Activated naive CD4-positive, alpha-beta T cell treated with Interleukin-2 at 50 U/mL for 16 hours (primary cell): ENCODE measurements around the gene ASB4.
"Not testable (repeated sequence)": the region's sequence is repeated elsewhere in the genome, so short reads cannot be mapped to it uniquely, and the experiment has no call there.

Source experiments
- DNase-seq: peaks from one replicate; pipeline ENCODE4 v3.0.0-alpha.2; 2020

The ASB4 gene

DNA sequence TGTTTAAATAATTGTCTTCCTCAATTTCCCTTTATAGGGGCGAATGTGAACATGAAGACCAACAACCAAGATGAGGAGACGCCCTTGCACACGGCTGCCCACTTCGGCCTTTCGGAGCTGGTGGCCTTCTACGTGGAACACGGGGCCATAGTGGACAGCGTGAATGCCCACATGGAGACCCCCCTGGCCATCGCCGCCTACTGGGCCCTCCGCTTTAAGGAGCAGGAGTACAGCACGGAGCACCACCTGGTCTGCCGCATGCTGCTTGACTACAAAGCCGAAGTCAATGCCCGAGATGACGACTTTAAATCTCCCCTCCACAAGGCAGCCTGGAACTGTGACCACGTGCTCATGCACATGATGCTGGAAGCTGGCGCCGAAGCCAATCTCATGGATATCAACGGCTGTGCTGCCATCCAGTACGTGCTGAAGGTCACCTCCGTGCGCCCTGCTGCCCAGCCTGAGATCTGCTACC, 42.1 kb downstream of the ASB4 start:
- no peak for DNase-seq

DNA sequence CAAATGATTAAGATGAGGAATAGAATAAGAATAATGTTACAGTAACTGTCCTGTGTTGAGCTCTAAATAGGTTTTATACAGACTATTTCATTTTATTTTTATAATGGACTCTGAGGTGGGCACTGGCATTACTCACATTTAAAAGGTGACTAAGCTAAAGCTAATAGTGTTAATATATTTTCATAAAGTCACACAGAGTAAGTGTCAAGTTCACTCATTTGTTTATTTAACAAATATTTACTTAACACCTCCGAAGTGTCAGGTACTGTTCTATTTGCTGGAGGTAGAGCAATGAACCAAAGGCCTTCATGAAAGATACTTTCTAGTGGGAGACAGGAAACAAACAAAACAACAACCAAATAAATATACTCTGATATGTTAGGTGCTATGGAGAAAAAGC, 44.0 kb downstream of the ASB4 start:
- no peak for DNase-seq

DNA sequence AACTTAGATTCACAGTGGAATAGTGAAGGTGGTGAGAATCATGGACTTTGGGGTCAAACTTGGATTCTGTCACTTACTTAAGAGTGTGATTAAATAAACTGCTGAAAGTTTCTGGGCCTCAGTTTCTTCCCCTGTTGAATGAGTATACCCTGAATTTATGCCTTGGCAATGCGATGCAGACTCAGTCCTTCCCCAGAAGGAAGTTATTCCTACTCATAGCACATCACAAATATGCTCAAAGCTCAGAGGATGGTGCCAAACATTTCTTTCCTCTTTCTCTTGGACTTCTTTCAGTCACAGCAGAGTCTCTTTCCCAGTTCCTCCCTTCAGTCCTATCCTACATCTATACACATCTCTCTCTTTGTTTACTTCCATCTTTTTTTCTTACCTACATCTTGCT, 45.1 kb downstream of the ASB4 start:
- DNase-seq = no peak

DNA sequence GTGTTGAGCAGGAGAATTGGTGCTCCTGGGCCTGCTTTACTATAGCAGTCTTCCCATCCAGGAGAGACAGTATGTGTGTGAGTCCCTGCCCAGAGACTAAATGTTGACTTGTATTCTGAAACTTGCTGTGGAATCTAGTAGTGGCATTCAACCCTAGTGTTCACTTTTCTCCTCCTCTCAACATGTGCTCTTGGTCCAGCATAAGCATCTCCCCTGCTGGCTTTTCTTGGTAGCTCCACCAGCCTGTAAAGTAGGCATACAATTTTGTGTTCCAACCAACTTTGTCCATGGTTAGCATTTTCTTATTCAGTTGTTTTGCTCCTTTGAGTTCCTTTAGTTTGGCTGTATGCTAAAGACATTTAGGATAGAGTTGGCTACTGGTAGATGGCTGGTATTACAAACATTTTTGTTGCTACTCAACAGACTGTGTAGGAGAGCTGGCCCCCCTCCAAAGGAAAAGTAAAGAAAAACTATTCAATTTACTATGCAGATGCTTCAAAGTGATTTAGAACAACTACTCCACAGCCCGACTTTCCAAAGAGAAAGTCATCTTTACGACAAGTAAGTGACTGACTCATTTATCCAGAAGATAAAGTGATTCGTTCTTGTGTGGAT, 46.0 kb downstream of the ASB4 start:
- no peak for DNase-seq

DNA sequence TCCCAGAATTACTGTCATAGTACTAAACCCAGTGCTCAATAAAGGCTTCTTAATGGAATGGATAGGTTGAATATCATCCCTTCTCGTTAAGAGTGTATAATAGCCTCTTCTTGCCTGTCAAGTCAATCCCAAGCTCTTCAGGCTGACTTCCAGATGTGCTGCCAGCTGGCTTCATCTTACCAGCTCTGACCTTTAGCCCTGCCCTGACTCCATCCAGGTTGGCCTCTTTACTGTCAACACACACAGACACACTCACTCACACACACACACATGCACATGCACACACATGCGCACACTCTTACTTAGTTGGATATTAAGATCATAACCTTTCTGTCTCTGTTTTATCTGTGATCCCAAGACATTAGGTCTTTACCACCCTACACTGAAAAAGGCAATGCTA, 49.1 kb downstream of the ASB4 start:
- no peak for DNase-seq

DNA sequence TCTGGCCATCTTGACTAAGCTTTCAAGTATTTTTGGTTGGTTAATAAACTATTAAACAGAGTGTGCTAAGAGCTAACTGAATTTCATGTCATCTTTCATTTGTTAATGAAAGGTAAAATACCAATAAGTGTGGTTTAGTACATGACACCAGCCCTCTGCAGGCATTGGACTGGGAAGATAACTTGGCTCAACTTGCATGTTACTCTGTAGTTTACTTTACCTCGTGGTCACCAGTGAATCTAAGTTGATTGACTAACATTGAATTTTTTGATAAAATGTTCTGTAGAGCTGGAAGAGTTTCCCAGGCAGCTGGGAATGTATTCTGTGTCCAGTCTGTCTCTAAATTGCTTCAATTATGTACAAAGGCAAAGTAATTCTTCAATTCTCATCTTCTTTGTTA, 49.9 kb downstream of the ASB4 start:
- DNase-seq = no peak

DNA sequence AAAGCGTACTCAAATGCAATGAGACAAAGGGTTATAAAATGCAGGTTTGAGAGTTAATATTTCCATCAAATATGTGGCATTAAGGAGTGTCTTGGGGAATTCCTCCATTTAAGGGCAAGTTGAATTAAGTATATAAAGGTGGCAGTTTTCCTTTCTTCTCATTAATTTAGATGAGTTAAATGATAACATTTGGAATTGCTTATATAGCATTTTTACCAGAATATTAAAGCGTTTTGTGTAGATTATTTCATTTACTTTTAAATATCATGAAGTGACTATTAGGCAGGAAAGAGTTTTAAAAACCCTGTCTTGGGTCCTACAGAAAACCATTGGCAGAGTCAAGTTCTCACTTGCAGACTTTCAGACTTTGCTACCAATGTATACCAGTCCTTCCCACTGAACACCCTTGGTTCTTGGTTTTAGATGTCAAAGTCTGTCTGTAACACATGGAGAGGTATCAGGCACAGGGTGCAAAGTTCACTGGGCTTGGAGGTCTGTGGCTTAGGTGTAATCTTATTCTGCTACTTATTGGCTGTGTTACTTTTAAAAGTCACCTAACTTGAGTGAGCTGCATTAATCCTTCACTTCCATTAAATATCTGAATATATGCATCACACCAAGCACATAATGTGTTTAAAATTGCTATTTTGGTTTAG, 51.0 kb downstream of the ASB4 start:
- DNase-seq = no peak

DNA sequence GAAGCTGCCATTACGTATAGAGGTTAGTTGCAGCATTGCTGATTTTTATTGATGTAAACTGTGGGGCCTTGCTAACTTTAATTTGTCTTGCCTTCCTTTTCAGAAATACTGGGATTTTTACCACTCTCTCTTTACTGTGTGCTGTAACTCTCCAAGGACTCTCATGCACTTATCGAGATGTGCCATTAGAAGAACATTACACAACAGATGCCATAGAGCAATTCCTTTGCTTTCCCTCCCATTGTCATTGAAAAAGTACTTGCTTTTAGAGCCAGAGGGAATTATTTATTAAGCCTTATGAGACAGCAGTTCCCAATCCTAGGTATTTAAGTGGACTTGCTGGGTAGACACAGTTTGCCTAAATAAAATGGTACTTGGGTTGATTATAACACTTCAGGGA, 51.7 kb downstream of the ASB4 start:
- DNase-seq = no peak

DNA sequence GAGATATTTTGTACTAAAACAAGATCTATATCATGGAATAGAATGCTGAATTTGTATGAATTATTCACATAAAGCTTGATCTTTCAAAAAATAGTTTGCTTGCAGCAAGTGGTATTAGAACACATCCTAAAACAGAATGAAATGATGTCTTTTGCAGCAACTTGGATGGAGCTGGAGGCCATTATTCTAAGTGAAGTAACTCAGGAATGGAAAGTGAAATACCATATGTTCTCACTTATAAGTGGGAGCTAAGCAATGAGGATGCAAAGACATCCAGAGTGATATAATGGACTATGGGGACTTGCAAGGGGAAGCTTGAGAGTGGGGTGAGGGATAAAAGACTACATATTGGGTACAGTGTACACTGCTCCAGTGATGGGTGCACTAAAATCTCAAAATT, 53.7 kb downstream of the ASB4 start:
- no peak for DNase-seq

DNA sequence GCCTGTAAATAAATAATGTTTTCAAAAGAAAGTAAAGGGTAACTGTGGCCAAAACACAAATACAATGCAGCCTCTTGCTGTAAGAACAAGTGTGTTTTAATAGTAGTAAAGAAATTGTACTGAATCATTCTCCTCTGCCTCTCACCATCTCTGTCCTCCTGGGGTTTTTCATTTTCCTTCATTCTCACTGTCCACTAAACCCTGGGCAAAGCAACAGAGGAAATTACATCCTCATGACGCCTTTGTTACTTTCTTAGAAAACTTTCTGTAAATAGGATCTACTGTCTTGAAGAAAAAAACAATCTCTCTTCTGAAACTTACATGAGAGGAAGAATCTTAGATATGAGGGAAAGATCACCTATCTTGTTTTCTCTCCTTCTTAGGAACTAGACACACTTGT, 54.6 kb downstream of the ASB4 start:
- no peak for DNase-seq

DNA sequence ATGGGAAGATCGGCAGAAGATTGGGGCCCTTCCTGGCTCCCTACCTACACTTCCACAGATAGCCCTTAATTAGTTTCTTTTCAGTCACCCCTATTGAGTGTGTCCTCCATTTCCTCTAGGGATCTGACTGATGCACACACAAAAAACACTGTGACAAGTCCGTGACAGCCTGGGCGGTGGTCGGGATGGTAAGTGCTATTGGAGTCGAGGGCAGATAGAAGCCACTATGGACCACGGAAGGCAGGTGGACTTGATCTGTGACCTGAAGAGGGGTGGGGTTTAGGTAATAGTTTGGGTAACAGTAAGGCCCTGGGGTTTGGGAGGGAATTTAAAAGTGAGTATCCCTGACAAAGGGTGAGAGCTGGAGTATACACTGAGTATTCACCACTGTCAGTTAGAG, 57.6 kb downstream of the ASB4 start:
- no peak for DNase-seq

DNA sequence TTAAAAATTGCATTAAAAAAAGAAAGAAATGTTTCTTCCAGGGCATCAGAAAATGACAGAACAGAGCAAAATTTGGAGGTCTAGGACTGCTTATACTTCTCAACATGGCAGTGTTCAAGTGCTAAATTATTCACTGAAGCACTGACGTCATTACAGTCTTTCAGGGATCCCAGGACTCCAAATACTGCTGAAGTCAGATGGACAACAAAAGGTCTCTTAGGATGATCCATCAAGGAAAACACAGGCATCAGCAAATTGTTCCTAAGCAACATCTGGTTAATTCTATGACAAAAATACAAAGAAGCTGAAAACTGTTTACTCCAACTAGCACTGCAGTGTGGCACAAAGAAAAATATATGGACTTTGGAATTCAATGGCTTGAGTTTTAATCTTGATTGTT, 58.4 kb downstream of the ASB4 start:
- no peak for DNase-seq

DNA sequence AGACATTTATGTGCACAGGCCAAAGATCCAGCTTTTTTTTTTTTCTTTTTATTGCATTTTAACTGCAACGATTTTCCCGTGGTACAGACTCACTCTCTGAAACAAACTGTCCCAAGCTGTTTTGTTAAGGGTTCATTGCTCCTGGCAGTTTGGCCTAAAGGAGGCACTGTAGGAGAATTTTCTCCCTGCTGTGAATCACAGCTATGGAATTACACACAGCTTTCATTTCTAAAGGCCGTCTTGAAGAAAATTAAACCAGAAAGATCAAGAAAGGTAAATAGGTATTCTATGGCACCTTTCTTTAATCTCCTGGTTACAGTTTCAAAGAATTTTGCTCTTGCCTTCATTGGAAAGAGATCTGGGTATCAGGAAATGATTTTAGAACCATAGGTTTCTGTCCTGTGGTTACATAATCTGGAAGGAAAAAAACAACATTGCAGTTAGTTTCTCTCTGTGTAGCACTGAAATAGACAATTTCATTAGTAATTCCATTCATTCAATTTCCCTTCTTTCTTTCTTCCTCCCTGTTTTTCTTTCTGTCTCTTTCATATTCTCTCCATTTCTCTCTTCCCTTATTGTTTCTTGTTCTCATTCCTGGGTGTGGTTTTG, 59.4 kb downstream of the ASB4 start:
- DNase-seq = no peak

DNA sequence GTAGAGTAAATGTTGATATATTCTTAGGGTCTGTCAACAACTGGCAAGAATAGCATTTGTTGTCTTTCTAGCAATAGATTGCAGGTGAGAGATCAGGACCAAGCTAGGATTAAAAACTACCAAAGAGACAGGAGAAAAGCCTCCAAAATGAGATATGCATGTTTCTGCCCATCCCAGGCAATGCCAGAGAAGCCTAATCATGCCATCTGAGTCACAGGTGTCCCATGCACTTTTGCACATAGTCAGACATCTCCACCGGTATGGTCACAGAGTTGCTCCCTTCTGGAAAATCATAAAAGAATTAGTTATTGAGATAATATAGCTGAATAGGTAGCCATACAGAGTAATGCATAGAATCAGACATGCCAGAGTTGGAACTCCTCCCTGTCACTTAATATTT, 59.9 kb downstream of the ASB4 start:
- DNase-seq = no peak

DNA sequence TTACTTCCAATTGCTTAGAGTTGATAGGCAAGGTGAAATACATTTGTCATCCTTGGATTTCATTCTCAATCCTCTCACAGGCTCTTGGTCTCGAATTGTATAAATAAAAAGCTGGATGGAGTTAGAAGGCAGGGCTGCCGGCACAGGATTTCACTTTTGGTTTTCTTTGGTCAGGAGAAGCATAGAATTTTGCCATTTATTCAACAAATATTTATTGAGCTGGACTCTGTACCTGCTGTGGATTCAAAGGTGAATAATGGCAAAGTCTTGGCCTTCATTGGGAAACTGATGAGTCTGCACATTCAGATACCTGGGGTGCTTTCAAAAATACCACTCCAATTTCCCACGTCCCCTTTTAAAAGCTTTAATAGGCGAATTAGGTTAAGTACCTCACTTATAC, 60.9 kb downstream of the ASB4 start:
- DNase-seq = no peak

DNA sequence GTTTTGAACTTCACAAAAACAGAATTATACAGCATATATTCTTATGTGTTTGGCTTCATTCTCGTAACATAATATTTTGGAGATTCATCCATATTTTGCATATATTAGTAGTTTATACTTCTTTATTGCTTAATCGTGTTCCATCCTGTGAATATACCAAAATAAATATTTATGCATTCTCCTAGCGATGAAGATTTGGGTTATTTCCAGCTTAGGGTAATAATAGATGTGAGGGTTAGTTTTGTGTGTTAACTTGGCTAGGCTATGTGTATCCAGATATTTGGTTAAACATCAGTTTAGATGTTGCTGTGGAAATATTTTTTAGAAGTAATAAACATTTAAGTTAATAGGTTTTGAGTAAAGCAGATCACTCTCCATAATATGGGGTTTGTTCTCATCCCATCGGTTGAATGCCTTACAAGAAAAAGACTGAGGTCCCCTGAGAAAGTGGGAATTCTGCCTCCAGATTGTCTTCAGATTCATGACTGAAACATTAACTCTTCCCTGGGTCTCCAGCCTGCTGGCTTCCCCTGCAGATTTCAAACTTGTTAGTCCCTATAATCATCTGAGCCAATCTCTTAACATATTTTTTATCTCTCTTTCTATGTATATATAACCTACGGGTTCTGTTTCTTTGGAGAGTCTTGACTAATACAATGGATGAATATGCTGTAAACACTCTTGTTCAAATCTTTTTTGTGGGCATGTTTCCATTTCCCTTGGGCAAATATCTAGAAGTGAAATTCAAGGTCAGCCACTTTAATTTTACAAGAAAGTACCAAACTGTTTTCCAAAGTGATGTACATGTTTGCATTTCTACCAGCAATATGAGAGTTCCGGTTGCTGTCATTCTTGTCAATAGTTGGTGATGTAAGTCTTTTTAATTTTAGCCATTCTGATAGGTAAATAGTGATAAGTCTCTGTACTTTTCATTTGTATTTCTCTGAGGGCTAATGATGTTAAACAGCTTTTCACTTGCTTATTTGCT, 61.9 kb downstream of the ASB4 start:
- no peak for DNase-seq

DNA sequence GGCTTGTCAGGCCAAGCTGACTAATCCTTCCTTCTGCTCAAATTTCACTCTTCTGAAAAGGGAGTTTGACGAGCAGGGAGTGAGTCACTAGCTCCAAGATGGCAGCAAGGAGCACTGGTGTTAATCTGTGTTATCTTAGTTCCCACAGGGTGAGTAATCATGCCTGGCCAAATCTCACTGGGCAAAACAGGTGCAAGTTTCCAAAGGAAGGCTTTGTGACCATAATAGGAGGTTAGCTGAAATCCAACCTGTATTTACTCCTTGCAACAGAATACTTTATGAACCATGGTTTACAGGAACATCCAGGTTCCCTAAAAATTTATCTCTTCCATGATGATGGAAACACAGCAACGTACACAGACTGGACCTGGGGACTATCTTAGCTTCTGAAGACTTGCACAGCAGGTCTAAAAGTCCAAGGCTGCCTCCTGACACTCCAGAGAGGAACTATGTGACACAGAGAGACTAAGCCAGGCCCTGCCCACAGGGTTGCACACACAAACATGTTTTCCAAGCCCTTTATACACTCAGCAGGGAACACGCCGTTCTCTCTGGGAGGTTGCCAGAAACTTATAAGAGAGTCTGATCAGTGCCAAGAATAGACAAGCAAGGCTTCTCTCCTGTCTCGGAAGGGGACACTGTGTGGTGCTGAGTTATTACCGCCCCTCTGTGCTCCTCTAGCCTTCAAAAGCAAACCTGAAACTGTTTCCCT, 64.2 kb downstream of the ASB4 start:
- DNase-seq = no peak

DNA sequence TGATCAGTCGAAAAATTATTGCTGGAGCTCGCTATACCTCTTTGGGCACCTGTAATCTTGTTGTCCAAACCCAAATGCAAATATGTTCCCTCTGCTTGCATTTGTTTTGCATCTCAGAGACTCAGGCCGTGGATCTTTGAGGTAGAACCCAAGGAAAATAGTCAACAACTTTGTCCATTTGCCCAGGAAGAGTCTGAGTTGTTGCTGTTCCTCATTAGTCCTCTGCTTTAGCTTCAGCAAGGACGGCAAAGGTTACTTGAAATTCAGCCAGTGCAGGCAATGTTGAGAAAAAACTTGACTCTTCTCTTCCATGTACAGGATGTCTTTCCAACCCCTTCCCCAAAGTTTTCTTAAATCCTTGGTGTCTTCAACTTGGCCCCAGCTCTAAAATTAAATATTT, 64.8 kb downstream of the ASB4 start:
- DNase-seq = no peak

DNA sequence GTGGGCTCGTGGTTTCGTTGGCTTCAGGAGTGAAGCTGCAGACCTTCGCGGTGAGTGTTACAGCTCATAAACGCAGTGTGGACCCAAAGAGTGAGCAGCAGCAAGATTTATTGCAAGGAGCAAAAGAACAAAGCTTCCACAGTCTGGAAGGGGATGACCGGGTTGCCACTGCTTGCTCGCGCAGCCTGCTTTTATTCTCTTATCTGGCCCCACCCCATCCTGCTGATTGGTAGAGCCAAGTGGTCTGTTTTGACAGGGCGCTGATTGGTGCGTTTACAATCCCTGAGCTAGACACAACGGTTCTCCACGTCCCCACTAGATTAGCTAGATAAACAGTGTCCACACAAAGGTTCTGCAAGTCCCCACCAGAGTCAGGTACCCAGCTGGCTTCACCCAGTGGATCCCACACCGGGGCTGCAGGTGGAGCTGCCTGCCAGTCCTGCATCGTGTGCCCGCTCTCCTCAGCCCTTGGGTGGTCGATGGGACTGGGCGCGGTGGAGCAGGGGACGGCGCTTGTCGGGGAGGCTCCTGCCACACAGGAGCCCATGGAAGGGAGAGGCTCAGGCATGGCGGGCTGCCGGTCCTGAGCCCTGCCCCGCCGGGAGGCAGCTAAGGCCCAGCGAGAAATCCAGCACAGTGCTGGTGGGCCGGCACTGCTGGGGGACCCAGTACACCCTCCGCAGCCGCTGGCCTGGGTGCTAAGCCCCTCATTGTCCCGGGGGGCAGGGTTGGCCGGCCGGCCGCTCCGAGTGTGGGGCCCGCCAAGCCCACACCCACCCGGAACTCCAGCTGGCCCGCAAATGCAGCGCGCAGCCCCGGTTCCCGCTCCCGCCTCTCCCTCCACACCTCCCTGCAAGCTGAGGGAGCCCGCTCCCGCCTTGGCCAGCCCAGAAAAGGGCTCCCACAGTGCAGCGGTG, 66.5 kb downstream of the ASB4 start:
- DNase-seq = not testable (repeated sequence)

DNA sequence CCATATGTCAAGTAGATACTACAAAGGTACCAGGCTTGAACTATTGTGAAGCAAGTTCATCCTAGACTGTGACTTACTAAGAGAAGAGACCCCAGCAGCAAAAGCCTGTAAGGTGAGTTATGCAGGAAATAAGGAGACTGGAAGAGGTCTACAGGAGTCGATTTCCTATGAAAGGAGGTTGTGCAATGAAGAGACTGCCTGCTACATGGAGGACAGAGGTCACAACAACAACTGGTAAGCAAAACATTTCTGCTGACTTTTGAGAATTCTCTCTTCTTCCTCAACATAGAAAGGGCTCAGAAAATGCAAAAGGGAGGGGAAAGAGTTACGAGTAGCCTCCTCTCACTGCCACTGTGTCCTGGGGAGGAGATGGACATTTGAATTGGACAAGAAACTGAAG, 68.2 kb downstream of the ASB4 start:
- DNase-seq = no peak

DNA sequence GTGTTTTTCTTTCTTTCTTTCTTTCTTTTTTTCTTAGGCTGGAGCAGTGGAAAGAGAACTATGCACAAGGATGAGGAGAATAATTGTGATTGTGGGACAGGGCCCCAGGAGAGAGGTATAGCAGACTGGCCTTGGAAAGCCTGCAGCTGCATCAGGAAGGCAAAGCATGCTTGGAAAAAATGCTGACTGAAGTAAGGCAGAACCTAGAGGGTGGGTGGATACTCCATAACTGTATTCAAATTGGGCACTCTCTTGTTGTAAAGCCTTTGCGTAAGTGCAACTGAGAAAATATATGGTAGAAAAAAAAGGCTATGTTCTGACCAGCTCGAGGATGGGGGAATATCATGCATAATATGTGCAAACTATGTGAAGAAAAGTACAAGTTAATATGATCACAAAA, 71.0 kb downstream of the ASB4 start:
- DNase-seq = no peak

DNA sequence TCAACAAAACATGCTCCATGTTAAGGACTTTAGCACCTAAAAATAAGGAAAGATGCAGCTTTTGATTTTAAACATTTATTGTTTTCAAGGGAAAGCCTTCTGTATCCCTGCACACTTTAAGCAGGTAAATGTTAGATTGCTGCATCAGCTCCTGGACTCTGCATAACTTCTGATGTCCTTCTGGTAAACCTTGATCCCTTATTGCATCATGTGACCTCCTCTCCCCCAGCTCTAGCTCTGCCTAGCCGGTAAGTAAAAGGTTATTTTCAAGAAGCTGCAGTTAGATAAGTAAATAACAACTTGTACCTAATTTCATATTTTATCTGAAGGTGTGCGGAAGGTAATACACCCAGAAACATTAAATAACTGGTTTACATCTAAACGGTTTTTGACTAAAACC, 73.1 kb downstream of the ASB4 start:
- DNase-seq = no peak
